CD4-positive, alpha-beta T cell treated with Interleukin-2 at 100 ng/mL for 4 hours (primary cell): ENCODE measurements around the gene SPECC1.
"Not testable (repeated sequence)": the region's sequence is repeated elsewhere in the genome, so short reads cannot be mapped to it uniquely, and the experiment has no call there.

Experiments
- DNase-seq: peaks from one replicate; pipeline ENCODE4 v3.0.0-alpha.2; 2020; ENCODE audit warnings: low spot score

SPECC1 gene

DNA sequence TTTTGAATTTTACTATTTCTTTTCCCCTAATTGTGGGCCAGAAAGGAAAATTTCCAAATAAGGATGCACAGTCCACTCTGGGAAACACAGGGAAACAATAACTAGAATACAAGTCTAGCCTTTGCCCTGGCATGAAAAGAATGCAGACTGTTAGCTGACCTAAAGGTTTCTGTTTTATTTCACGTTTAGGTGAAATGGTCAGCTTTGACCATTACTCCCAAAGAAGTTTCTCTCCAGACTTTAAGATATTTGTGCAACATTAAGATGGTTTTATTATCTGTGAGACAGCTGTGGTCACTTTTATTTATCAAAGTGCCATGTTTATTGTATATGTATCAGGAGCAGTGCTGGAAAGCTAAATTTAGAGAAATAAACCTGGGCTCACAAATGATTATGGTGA lies 163.9 kb downstream of the SPECC1 start:
- DNase-seq: no peak

DNA sequence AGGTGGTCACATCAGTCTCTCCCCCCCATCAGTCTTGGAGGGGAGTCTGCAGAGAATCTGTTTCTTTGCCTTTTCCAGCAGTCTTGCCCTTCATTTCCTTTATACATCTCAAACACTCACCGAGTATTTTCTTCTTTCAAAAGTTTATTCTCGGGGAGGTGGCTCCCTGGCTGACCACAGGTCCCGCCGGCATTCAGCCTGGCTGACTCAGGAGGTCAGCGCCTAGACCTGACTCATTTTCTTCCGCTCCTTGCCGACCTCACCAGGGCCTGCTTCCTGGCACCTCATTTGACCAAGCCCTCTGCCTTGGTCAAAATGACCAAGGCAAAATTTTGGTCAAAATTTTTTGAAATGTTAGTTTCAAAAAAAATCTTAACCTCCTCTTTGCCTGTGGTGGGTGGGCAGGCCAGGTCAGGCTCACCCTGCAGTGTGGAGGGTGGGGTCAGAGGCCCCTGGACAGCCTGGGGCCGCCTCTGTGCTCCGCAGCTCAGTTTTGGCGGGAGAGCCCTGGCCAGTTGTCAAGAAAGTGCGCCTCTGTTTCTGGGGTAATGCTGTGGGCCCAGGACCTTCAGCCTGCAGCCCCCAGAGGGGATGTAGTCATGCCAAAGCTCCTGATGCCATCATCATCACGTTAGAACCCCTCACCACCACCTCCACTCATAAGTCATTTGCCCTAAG lies 165.6 kb downstream of the SPECC1 start:
- no peak for DNase-seq

DNA sequence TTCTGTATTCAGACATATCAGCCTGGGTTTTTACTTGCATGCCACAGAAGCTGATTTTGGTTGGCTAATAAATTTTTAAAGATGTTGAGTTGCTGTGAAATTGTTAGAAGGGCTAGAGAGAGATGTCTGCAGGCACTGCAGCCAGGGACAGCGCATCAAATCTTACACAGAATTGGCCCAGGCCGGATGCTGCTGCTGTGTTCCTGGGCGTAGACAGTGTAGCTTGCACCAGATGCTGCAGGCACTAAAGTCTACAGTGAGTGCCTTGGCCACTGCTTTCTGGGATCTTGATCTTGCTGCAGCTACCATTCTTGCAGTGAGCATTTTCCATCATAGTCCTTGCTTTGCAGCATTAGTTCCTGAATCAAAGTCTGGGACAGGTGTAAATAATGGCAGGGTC lies 169.9 kb downstream of the SPECC1 start:
- no peak for DNase-seq

DNA sequence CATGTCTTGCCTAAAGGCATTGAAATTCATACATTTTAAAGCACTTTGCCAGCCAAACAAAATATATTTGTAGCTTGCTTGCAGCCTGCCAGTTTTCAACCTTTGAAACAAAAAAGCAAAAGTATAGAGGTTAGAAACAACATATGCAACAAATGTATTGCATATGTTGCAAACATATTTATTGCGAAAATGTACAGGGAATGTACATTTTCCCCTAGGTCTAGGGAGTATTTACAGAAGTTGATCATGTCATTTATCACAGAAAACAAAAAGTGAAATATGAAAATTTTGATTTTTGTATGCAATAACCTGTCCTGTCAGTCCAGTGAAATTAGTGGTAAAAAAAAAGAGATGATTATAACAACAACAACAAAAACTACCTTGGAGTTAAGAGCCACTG lies 171.5 kb downstream of the SPECC1 start:
- no peak for DNase-seq

DNA sequence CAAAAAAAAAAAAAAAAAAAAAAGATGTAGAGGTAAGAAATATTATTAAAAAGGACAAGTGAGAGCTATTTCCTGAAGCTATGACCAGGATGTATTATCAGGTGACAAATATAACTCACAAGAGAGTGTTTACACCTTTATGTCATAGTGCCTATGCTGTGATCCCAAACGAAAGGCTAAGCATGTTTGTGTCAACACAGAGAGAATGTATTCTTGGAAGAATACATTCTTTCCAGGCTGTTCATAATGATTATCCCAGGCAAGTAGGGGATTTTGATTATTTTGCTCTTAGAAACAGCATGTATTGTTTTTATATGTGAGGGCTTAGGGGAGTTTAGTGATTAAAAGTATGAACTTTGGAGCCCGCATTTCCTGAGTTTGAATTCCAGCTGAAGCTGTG lies 175.0 kb downstream of the SPECC1 start:
- DNase-seq: no peak

DNA sequence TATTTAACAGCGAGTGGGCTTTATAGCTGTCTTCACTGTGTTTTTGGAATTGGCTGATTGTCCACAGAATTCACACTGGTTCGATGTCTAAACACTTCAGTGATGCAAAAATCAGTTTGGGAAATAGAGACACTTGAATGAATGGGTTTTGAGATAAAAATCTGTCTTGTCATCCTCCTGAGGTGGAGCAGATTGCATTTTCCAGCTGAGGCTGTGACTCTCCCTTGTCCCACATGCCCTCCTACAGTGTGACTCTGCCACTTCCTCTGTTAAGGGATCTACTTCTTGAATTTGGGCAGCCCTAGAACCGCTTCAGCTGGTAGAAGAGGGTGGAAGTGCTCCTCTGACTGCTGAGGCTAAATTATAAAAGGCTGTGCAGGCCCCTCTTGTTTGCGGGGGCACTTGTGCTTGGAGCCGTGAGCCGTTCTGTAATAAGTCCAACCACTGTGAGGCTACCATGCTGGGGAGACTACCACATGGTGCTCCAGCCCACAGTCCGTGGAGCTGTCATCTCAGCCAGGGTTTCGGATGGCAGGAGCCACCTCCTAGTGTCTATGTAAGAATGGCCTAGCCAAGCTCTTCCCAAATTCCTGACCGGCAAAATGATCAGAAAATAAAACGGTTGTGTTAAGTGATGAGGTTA lies 175.9 kb downstream of the SPECC1 start:
- DNase-seq: no peak

DNA sequence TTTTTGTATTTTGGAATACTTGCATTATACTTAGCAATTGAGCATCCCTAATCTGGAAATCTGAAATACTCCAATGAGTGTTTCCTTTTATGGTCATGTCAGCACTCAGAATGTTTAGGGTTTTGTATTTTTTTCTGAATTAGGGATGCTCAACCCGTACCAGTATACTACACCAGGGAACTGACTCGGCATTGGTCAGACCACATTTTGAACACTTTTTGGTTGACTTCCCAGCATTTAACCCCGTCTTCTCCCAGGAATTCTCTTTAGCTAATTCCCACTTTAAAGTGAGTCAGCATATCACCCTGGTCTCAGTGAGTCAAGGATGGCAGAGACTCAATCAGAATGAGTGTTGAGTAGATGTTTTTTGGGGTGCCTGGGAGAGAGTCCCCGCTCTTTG lies 177.9 kb downstream of the SPECC1 start:
- DNase-seq: no peak

DNA sequence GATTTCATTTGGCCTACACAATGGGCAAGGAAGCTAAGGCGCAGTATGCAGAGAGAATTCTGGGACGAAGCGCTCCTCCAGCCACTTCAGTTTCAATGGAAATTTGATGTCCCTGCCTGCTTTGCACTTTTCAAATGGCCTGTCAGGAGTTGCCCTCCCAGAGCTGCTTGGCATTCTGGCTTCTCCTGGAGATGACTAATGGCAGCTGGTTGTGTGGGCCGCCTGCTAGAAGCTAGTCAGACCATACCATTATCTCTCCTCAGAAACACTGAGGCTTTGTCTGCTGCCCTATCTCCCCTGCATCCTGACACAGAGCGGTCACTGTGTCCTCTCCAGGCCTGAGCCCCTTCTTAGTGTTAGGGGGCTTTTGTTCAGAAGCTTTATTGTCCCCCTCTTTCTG lies 180.1 kb downstream of the SPECC1 start:
- DNase-seq: no peak

DNA sequence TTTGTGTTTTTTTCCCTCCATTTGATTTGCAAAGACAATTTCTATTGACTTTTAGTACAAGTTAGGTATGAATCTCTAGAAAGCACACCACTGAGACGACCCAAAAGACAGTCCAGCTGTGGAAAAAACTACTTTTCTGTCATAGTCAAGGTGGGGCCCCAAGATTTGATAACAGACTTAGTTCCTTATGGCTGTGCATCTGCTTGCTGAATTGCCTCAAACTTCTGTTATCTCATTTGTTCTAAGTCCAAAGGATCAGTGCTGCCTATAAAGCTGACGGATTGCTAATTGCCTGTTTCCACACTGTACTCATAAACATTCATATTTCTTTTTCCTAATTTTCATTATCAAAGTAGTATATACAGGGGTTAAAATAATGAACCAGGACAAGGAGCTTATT lies 180.8 kb downstream of the SPECC1 start:
- no peak for DNase-seq

DNA sequence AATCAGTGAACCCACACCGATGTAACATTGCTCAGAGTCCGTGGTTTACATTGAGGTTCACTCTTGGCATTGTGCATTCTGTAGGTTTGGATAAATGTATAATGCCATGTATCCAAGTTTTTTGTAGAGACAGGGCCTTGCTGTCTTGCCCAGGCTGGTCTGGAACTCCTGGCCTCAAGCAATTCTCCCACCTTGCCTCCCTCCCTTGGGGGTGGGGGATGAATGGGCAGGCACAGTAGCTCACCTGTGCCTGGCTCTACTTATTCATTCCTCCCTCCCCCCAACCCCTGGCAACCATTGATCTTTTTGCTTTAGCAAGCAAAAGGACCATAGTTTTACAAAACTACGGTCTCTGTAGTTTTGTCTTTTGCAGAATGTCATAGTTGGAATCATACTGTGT lies 181.4 kb downstream of the SPECC1 start:
- no peak for DNase-seq

DNA sequence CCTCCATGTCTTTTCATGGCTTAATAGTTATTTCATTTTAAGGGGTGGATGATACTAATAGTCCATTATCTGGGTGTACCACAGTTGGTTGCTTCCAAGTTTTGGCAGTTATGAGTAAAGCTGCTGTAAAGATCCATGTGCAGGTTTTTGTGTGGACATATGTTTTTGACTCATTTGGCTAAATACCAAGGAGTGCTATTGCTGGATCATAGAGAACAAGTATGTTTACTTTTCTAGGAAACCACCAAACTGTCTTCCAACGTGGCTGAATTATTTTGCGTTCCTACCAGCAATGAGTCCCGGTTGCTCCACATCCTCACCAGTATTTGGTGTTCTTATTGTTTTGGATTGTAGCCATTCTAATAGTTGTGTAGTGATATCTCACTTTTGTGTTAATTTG lies 181.9 kb downstream of the SPECC1 start:
- no peak for DNase-seq

DNA sequence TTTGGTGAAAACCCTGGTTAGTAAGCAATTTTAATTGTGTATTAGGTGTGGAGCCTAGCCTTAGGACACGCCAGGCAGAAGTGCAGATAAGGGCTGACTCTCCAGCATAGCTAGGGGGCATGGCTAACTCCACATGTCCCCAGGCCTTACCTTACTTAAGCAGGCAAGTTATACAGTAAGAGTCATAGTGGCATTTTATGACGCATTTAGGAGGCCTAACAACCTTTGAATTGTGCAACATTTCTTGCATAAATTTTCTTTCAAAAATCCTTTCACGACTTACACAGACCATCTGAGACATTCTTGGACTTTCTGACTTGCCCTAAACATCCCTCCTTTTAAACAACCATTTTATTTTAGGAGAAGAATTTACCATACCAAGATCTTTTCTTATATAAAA lies 187.1 kb downstream of the SPECC1 start:
- not testable (repeated sequence) for DNase-seq

DNA sequence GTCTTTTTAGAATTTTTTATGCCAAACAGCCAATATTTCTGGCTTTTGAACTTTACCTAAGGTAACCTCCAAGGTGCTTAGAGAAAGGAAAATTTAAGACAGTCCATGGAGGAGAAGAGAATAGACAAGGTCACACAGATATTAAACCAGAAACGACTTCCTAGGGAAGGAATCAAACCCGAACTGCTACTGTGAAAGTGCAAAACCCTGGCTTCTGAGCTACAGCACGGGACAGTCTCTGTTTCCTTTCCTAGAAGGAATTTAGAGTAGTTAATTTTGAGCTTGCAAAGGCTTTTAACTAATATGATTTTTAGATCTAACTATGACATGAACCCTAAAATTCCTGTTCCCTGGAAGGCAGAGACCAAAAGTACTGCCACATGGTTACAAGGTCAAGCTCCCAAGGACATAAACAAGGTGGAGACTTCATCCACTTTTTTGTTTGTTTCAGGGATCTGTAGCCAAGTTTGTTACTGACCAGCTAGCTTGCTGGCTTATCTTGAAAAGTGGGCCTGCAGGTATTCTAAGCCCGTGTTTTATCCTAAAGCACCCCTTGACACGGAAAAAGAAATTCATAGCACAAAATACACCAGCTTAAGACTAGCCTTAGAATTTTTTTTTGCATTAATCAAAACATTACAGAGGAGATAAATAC lies 188.2 kb downstream of the SPECC1 start:
- no peak for DNase-seq

DNA sequence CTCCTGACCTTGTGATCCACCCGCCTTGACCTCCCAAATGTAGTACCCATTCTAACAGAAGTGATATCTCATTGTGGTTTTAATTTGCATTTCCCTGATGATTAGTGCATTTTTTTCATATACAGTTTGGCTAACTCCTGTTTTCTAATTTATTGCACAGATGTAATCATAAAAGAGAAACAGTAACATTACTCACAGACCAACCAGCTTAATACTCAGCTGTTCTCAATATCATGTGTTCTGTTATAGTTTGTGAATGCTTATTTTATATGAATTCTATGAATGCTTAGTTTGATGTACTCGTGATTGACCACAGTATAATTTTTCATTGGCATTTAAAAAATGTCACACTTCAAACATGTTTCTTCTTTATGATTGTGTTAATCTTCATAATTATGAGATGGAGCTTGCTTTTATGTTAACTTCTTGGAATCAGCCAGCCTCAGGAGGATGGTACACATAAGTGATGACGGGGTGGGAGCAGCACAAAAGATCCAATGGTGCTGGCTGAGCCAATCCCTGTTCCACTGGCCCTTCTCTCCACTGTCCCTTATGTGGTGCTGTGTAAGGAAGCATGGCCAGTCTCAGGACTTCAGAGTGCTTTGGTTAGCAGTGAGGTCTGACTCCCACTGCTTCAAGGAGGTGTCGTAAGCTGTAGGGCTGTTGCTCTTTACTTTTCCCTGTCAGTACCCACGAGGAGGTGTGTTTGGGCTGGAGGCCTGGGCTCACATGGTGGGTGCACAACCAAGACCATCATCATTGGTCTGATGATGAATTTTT lies 191.0 kb downstream of the SPECC1 start:
- DNase-seq: no peak

DNA sequence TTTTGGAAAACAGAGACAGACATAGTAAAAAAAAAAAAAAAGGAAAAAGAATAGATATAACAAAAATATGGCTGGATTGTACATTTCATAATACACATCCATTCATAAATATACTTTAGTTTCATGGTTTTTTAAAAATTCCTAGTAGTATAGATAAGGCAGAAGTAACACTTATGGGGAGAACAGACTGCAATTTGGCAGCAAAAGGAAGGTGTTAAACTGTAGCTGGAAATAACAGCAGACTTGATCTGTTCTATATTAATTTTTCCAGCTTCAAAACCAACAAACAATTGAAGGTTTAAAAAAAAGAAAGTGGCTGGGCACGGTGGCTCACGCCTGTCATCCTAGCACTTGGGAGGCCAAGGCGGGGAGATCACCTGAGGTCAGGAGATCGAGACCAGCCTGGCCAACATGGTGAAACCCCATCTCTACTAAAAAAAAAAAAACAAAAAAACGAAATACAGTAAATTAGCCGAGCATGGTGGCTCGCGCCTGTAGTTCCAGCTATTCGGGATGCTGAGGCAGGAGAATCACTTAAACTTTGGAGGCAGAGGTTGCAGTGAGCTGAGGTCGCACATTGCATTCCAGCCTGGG lies 191.8 kb downstream of the SPECC1 start:
- no peak for DNase-seq

DNA sequence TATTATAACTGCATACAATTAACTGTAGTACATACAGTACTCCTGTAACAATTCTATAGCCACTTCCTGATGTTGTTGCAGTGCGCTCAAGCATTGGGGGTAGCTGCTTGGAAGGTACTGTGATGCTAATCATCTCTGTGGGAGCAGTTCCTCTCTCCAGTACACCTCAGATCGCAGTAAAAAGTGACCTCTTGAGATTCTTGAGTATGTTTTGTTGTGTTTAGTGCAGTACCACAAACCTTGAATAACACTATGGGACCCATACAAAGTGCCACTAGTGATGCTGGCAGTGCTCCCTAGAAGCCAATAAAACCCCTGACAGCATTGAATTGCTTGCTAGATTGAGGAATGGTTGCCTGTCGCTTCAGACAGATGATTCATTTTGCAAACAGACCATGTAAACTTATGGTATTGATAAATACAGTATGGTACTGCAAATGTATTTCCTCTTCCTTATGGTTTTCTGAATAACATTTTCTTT lies 193.0 kb downstream of the SPECC1 start:
- no peak for DNase-seq

DNA sequence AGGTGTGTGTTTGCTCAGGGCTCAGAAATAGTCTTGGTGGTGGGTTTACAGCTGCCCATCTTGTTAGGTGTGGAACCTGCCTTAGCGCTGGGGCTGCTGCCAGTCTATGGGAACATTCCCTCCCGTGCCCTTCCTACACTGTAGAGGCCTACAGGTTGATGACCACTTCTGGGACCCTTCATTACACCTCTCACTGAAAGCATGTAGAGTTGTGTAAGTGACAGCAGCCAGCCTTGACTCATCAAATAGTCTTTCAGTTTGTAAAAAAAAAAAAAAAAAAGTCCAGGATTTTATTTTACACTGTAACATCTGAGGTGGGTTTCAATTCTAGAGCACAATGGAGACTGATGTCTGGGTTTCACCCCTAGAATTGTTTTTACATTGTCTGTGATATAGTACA lies 193.9 kb downstream of the SPECC1 start:
- DNase-seq: no peak

DNA sequence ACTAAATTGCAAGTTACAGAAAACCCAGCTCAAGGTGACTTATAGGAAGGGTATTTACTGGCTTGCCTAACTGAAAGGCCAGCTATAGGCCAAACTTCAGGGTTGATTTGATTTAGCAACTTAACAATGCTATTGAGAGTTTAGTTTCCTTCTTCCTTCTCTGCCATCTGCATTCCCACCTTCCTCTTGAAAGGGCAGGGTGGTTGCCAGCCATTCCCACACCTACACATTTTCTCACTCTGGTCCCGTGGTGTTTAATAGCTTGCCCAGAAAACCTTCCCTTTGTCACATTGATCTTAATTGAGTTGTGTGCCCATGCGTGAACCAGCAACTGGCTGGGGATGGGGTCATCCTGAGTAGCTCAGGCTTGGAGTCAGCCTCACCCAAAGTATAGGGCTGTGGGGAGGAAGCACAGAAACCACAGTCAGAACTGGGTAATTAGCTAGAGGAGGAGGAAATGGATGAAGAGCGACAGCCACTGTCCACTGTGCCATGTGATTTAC lies 194.7 kb downstream of the SPECC1 start:
- DNase-seq: no peak

DNA sequence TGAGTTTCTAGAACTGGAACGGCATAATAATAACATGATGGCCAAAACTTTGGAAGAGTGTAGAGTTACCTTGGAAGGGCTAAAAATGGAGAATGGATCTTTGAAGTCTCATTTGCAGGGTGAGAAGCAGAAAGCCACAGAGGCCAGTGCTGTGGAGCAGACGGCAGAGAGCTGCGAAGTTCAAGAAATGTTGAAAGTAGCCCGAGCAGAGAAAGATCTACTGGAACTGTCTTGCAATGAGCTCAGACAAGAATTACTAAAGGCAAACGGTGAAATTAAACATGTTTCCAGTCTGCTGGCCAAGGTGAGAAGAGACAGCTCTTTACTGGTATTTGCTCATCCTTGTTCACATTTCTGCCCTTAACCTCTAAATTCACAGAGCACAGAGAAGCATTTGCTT lies 196.4 kb downstream of the SPECC1 start:
- no peak for DNase-seq

DNA sequence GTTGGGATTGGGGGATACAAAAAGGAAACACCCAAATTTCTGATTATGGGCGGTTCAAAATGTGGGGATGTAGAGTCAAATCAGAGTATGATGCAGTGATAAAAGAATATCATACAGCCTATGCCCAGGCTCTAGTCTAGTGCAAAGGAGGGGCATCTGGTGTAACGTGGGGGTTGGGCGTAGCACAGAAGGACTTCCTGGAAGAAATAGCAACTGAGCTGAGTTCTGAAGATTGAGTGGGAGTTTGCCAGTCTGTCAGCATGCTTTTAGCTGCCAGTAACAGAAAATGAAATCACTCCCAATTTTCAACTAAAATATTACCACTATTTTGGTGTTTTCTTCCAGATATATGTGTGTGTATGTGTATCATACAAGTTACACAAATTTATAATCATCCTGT lies 196.9 kb downstream of the SPECC1 start:
- no peak for DNase-seq

DNA sequence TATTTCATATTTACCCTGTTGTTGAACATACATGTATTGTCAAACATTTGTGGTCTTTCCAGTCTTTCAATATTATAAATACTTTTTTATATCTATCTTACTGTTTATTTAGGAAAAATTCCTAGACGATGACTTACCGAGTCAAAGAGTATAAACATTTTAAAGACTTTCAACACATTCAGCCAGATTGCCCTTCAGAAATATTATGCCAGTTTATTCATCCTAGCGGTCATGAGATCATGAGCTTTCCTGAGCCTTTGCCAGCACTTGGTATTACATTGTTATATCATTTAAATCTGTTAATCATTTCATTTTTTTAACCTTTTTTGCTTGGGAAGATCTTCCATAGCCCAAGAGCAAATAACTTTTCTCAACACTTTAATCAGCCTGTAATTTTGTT lies 197.4 kb downstream of the SPECC1 start:
- no peak for DNase-seq
